Myocyte (in vitro differentiated cells): ENCODE results near the gene RELB. TPM values are rescaled to one million over a fixed set of nuclear protein-coding genes. Genes with fewer than 3 reads are reported as not detected.

ENCODE experiments used
- DNase-seq: peaks from one replicate; pipeline ENCODE4 v3.0.0-alpha.2; 2012; ENCODE audit warnings: low read depth
- total RNA-seq: library from RNA; depleted of rRNA; stranded (reverse); fragments of >200 nt; gene quantifications from 2 replicates; pipeline ENCODE4 v1.2.3, GENCODE V29; 2014

The RELB gene
- total RNA-seq, 1 donor from 2014 or later: 14.2 TPM

- DNase-seq: no peak
These were observed 77.3 kb downstream of the RELB start for GRCh38 chr19:45078390-45079062.

GRCh38 chr19:45079063-45079910 lies 78.0 kb downstream of the RELB start, which contains the start of gene GEMIN7:
GEMIN7 (plus strand) TSS chr19:45079260; CDS start chr19:45090115, 10,855 bp downstream.
- DNase-seq: peak; percentile 80

- no peak for DNase-seq
These were observed 78.7 kb downstream of the RELB start for GRCh38 chr19:45079911-45080370.

- DNase-seq: no peak
These were observed 80.9 kb downstream of the RELB start for GRCh38 chr19:45082170-45082569.

GRCh38 chr19:45086480-45086879 lies 85.2 kb downstream of the RELB start:
- DNase-seq: no peak

GRCh38 chr19:45087531-45087930 lies 86.3 kb downstream of the RELB start:
- DNase-seq: peak; percentile 24

Other genes starting within 250 kb of the RELB start
- not detected in 2 replicates for gene CBLC, start 223.6 kb upstream of the RELB start, total RNA-seq
- 590 and 678 TPM in 2 replicates for gene BCAM, start 192.4 kb upstream of the RELB start, total RNA-seq
- gene NECTIN2, start 155.2 kb upstream of the RELB start, total RNA-seq: 79.1 and 113 TPM in 2 replicates
- gene TOMM40, start 110.2 kb upstream of the RELB start, total RNA-seq: 94.0 and 121 TPM in 2 replicates
- gene APOE, start 95.7 kb upstream of the RELB start, total RNA-seq: 4,388 and 5,075 TPM in 2 replicates
- 21.8 and 52.3 TPM in 2 replicates for gene APOC1, start 86.9 kb upstream of the RELB start, total RNA-seq
- gene APOC4, start 59.2 kb upstream of the RELB start, total RNA-seq: not detected in 2 replicates
- gene APOC2, start 55.4 kb upstream of the RELB start, total RNA-seq: 4.8 and 8.8 TPM in 2 replicates
- gene CLPTM1, start 46.1 kb upstream of the RELB start, total RNA-seq: 73.2 and 91.7 TPM in 2 replicates
- 51.8 and 91.3 TPM in 2 replicates for gene CLASRP, start 37.6 kb downstream of the RELB start, total RNA-seq
- not detected in 2 replicates for gene ZNF296, start 75.0 kb downstream of the RELB start, total RNA-seq
- 15.2 and 25.7 TPM in 2 replicates for gene GEMIN7, start 77.8 kb downstream of the RELB start, total RNA-seq
- 73.3 and 80.2 TPM in 2 replicates for gene PPP1R37, start 91.7 kb downstream of the RELB start, total RNA-seq
- gene NKPD1, start 159.5 kb downstream of the RELB start, total RNA-seq: 0.10 and 0.13 TPM in 2 replicates
- gene TRAPPC6A, start 176.8 kb downstream of the RELB start, total RNA-seq: 26.9 and 29.4 TPM in 2 replicates
- 8.4 and 11.8 TPM in 2 replicates for gene BLOC1S3, start 177.3 kb downstream of the RELB start, total RNA-seq
- not detected in 2 replicates for gene EXOC3L2, start 243.9 kb downstream of the RELB start, total RNA-seq
- 20.9 and 26.7 TPM in 2 replicates for gene MARK4, start 249.8 kb downstream of the RELB start, total RNA-seq